ENCODE results near the gene MAD1L1. TPM values are rescaled to one million over a fixed set of nuclear protein-coding genes. Genes with fewer than 3 reads are reported as not detected.

MAD1L1 gene
- total and polyA plus RNA-seq, 2 of the 8 experiments (the other 6 are each of a cell fraction or from before 2014, with no cell fraction given) = 40.4 to 44.6 TPM

GRCh38 chr7:2029211-2029905 is 203.4 kb downstream of the MAD1L1 start (continued):
- TF ChIP-seq SUZ12 (IDR thresholded peaks at IDR 0.05; ENCODE audit: low read length) (no peak), HDAC2 (IDR thresholded peaks at IDR 0.05; ENCODE audit: borderline replicate concordance in 1 of 2, low read depth in 2 of 2, low read length in 2 of 2) (no peak), CTCF (IDR thresholded peaks at IDR 0.05; ENCODE audit: control extremely low read depth in 1 of 3, insufficient read depth in 1 of 3, low read depth in 1 of 3, low read length in 3 of 3) (no peak), MAFK (IDR thresholded peaks at IDR 0.05; ENCODE audit: low read depth, low read length) (no peak)
